RWPE2 (cell line): Measurements from ENCODE around the gene RPL41.

Source experiments
- ATAC-seq: fragments of 200-7000 bp; cut with Tn5 transposase; 3 replicates; pipeline ENCODE4 v1.9.1; 2021; ENCODE audit warnings: low read depth
- DNase-seq: peaks from one replicate; pipeline ENCODE4 v3.0.0-alpha.2; 2020; ENCODE audit warnings: low spot score
- H3K27ac ChIP-seq: fragments of 450-650 bp; 2 replicates; pipeline ENCODE4 v1.5.1; 2017; ENCODE audit warnings: mild to moderate bottlenecking; ENCODE audit not compliant: poor library complexity, severe bottlenecking
- H3K27me3 ChIP-seq: fragments of 250-450 bp; sonication (Bioruptor Pico); 2 replicates; pipeline ENCODE4 v1.5.1; 2021; ENCODE audit warnings: mild to moderate bottlenecking, moderate library complexity; ENCODE audit not compliant: insufficient read depth, poor library complexity, severe bottlenecking
- H3K36me3 ChIP-seq: fragments of 250-450 bp; sonication (Bioruptor Pico); 2 replicates; pipeline ENCODE4 v1.5.1; 2020; ENCODE audit warnings: low read depth, mild to moderate bottlenecking, moderate library complexity
- H3K4me1 ChIP-seq: fragments of 250-450 bp; sonication (Bioruptor Pico); 2 replicates; pipeline ENCODE4 v1.5.1; 2021; ENCODE audit warnings: mild to moderate bottlenecking, moderate library complexity; ENCODE audit not compliant: insufficient read depth, poor library complexity, severe bottlenecking
- H3K4me3 ChIP-seq: fragments of 250-450 bp; sonication (Bioruptor Pico); 2 replicates; pipeline ENCODE4 v1.5.1; 2021; ENCODE audit warnings: mild to moderate bottlenecking, moderate library complexity; ENCODE audit not compliant: severe bottlenecking
- H3K9me3 ChIP-seq: fragments of 250-450 bp; sonication (Bioruptor Pico); 2 replicates; pipeline ENCODE4 v1.5.1; 2021; ENCODE audit warnings: mild to moderate bottlenecking, moderate library complexity; ENCODE audit not compliant: severe bottlenecking
- TF ChIP-seq, protein P1 (sequence below): fragments of 450-650 bp; IDR thresholded peaks from one replicate; pipeline ENCODE4 v1.5.1; 2017; ENCODE audit warnings: mild to moderate bottlenecking, moderate library complexity; ENCODE audit not compliant: poor library complexity, severe bottlenecking

RPL41 gene

GRCh38 chr12:56161690-56162351 is 45.4 kb downstream of the RPL41 start:
- Histone ChIP-seq H3K27me3 (no peaks in the 10 kb centered on the region), H3K9me3 (no peaks in the 10 kb centered on the region), H3K36me3 (peaks cover 80% of the 10 kb centered on the region), H3K27ac (peak overlapping the region; percentile 87), H3K4me3 (no peak overlapping the region), H3K4me1 (peaks cover 4% of the 10 kb centered on the region)
- ATAC-seq: no peak
- DNase-seq: no peak
- TF ChIP-seq, protein P1, sequence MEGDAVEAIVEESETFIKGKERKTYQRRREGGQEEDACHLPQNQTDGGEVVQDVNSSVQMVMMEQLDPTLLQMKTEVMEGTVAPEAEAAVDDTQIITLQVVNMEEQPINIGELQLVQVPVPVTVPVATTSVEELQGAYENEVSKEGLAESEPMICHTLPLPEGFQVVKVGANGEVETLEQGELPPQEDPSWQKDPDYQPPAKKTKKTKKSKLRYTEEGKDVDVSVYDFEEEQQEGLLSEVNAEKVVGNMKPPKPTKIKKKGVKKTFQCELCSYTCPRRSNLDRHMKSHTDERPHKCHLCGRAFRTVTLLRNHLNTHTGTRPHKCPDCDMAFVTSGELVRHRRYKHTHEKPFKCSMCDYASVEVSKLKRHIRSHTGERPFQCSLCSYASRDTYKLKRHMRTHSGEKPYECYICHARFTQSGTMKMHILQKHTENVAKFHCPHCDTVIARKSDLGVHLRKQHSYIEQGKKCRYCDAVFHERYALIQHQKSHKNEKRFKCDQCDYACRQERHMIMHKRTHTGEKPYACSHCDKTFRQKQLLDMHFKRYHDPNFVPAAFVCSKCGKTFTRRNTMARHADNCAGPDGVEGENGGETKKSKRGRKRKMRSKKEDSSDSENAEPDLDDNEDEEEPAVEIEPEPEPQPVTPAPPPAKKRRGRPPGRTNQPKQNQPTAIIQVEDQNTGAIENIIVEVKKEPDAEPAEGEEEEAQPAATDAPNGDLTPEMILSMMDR: no peak

DNA sequence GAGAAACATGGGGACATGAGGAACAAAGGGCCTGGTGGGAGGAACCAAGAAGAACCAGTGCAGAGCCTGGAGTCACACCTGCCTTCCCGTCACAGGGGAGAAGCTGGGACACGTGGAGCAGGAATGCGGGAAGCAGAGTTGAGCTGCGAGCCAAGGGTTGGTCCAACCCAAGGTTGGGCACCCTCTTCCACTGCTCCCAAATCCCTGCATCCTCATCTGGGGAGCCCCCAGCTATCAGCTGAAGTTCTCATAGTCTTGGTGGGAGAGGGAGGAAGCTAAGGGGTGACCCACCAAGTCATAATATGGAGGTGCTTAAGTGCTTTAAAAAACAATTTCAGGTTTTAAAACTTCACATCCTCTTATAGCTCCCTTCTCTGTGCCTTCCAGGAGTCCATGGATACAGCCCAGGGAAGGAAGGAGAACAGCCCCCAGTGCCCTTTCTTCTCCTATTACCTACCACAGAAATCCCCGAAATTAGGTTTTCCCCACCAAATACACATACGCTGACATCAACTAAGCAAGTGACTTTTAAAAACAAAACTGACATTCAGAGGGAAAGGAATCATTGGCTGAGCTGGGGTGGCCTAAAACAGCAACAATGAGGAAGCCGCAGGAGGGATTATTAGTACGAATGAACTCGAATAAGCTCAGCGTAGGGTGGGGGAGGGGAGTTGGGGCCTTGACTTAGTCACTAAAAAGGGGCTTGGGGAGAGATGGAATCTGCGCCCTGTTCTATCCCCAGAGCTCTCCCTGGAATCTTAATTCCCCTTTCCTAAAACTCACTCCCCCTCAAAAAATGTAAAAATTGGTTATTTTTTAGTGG is 46.2 kb downstream of the RPL41 start:
- H3K4me1 ChIP-seq: peaks cover 4% of the 10 kb centered on the region
- no peaks in the 10 kb centered on the region for H3K27me3 ChIP-seq
- H3K4me3 ChIP-seq: no peak overlapping the region
- TF ChIP-seq, protein P1: no peak
- DNase-seq (no peak), ATAC-seq (no peak)
- peaks cover 89% of the 10 kb centered on the region for H3K36me3 ChIP-seq
- H3K9me3 ChIP-seq: no peaks in the 10 kb centered on the region
- peak overlapping the region; percentile 87 for H3K27ac ChIP-seq

- TF ChIP-seq, protein P1: no peak
- Histone ChIP-seq H3K36me3 (peaks cover 97% of the 10 kb centered on the region), H3K4me3 (no peak overlapping the region), H3K9me3 (no peaks in the 10 kb centered on the region), H3K27me3 (no peaks in the 10 kb centered on the region), H3K27ac (no peak overlapping the region), H3K4me1 (peaks cover 4% of the 10 kb centered on the region)
- no peak for DNase-seq
- ATAC-seq: peak; percentile 3; the same call in 2 of the 3 replicates
Observed at GRCh38 chr12:56163533-56164344, 47.3 kb downstream of the RPL41 start.

DNA sequence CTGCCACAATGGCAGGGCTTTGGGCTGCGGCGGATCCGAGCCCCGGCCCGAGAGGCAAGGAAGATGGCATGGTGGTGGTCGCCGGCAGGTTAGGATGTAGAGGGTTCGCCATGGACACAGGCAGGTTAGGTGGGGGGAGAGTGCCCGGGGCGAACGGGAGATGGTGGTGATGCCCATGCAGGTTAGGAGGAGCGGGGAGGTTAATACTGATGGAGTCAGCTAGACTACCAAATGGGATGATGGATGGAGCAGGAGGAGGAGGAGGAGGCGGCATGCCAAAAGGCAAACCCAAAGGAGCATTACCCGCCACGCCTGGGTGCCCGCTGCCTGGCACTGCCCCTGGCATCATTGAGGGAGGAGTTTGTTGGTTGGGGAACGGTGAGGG is 47.9 kb downstream of the RPL41 start:
- DNase-seq (no peak), ATAC-seq (peak; percentile 2; the same call in 1 of the 3 replicates)
- TF ChIP-seq, protein P1: no peak
- Histone ChIP-seq H3K4me1 (peaks cover 4% of the 10 kb centered on the region), H3K36me3 (peaks cover 97% of the 10 kb centered on the region), H3K4me3 (no peak overlapping the region), H3K9me3 (no peaks in the 10 kb centered on the region), H3K27ac (no peak overlapping the region), H3K27me3 (no peaks in the 10 kb centered on the region)
